Measurements from ENCODE around the gene UNC5B.
"Not testable (repeated sequence)": the region's sequence is repeated elsewhere in the genome, so short reads cannot be mapped to it uniquely, and the experiment has no call there.

The UNC5B gene

DNA sequence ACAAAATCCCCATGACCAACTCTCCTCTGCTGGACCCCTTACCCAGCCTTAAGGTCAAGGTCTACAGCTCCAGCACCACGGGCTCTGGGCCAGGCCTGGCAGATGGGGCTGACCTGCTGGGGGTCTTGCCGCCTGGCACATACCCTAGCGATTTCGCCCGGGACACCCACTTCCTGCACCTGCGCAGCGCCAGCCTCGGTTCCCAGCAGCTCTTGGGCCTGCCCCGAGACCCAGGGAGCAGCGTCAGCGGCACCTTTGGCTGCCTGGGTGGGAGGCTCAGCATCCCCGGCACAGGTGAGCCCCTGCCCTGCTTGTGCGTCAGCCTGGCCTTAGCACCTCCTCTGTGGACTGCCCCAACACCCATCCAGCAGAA is 79.1 kb downstream of the UNC5B start:
- in situ Hi-C loops (cut with MboI; ENCODE audit: low sequenced_read_pairs): no loop called here

DNA sequence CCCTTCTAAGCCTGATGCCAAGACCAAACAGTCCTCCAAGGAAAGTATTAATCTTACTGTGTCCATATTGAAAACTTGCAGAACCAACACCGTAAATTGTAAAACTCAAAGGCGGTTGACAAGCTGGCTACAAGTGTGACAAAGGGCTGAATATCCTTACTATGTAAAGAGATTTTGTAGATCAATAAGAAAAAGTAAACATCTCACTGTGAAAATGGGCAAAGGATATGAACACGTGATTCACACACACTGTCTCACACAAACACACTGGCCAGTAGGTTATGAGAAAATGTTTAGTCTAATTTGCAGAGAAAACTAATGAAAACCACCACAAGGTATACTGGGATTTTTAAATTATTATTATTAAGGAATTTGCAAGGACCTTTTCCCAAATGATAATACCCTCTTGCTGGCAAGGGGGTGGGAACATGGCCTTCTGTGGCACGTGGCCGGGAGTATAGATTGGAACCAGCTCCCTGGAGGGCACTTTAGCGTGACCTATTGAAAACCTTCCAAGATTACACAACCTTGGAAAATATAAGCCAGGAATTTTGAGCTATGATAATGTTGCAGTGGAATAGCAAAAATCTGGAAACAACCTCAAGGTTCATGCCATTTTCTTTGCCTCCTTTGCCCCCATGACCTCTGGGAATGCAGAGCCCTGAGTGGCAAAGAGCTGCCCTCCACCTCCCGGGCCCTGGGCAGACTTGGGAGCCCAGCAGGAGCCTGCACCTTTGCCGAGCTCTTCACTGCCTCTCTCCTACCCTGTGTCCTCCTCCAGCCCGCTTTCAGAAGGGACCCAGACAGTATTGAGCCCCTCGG is 80.5 kb downstream of the UNC5B start:
- in situ Hi-C loops (cut with MboI; ENCODE audit: low sequenced_read_pairs): no loop called here

DNA sequence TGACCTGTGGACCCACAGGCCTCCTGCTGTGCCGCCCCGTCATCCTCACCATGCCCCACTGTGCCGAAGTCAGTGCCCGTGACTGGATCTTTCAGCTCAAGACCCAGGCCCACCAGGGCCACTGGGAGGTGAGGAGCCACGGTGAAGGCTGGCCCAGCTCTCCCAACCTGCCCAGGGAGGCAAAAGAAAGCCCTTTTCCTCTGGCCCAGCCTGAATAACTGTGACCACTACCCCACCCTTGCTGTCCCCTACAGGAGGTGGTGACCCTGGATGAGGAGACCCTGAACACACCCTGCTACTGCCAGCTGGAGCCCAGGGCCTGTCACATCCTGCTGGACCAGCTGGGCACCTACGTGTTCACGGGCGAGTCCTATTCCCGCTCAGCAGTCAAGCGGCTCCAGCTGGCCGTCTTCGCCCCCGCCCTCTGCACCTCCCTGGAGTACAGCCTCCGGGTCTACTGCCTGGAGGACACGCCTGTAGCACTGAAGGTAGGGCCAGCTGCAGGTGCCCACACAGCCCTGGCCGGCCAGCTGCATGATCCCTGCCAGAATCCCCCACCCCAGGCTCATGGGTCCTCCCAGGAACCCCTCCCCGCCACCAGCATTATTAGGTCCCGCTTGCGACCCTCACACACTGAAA is 81.2 kb downstream of the UNC5B start:
- in situ Hi-C loops (cut with MboI; ENCODE audit: low sequenced_read_pairs): no loop called here

DNA sequence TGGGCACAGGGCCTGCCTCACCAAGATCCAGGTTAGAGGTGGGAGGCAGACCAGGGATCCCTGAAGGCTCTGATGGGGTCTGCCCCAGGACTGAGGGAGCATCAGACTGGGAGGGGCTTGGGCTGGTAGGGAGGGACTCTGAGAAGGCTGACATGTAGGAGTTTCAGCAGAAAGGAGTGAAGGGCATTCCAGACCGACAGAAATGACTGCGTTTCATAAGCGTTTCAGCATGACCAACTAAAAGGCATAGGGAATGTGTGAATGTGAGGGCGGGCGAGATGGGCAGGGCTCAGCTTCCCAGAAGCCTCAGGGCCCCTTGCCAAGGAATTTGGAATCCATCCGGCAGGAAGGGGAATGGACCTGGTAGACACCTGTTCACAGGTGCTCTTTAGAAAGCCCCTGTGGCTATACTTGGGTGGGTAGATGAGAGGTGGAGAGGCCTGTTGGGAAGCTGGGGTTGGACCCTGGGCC is 81.8 kb downstream of the UNC5B start:
- in situ Hi-C loops (cut with MboI; ENCODE audit: low sequenced_read_pairs): no loop called here

DNA sequence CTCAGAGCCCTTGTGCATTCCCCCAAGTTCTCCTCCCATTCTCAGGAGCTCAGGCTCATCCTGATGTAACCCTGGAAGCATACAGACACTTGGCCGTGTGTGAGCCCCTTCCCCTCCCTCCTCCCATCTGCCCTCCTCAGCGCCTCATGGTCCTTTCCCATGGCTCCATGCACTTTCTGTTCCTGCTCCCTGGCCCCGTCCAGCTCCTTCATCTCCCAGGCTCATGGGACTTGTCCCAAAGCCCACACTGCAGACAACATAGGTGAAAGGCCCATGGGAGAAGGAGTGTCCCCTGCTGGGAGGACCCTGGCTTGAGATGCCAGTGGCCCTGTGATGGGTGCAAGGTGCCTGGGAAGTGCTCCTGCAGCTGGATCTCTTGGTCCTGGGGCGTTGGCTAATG is 82.5 kb downstream of the UNC5B start:
- in situ Hi-C loops (cut with MboI; ENCODE audit: low sequenced_read_pairs): no loop called here

DNA sequence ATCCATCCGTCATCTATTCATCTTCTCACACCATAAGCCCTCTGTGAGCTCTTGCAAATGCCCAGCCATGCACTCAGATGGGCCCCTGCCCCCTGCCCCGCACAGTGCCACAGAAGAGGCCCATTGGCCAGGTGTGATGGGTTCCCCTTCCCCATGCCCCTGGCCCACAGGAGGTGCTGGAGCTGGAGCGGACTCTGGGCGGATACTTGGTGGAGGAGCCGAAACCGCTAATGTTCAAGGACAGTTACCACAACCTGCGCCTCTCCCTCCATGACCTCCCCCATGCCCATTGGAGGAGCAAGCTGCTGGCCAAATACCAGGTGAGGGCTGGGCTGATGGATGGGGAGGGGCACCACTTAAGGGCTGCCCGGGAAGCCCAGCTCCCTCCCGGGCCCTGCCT is 83.3 kb downstream of the UNC5B start:
- in situ Hi-C loops (cut with MboI; ENCODE audit: low sequenced_read_pairs): no loop called here

DNA sequence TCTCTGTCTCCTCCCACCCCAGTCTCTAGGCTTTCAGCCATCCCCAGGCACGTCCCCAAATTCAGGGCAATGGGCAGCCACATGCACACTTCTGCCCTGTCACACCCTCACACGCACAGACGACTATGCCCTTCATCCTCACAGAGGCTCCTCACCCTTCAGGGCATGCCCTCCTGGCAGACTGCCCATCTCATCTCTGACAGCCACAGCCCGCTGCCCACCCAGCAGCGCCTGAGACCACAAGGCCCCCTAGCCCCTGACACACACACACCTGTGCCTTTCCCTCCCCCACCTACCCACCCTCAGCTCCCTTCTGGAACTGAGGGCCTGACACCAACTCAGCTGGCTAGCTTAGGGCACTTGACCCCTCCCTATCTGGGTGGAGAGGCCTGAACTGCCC is 83.7 kb downstream of the UNC5B start:
- in situ Hi-C loops (cut with MboI; ENCODE audit: low sequenced_read_pairs): no loop called here

DNA sequence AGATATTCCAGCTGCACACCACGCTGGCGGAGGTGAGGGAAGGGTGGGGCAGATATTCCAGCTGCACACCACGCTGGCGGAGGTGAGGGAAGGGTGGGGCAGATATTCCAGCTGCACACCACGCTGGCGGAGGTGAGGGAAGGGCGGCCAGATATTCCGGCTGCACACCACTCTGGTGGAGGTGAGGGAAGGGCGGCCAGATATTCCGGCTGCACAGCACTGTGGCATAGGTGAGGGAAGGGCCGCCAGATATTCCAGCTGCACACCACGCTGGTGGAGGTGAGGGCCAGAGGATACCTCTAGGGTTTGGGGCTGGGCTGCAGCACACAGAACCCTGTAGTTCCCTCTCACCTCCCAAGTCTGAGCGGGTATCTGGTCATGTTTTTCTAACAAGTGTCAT is 84.4 kb downstream of the UNC5B start:
- in situ Hi-C loops (cut with MboI; ENCODE audit: low sequenced_read_pairs): not testable (repeated sequence)

DNA sequence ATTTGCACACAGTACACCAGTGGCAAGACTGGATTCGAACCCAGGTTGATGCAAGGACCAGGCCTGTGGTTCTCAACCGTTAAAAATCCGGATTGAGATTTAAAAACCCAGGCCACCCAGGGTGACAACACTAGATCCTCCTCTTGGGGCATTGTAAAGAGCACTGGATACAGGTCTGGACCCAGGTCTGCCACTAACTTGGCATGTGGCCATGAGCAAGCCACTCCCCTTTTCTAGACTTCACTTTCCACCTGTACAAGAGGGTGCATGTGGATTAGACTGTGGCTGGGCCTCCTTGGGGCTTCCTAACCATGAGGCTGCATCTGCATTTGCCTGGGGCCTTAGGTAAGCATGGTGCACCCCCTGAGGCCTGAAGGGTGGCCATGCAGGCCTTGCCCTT is 85.0 kb downstream of the UNC5B start:
- in situ Hi-C loops (cut with MboI; ENCODE audit: low sequenced_read_pairs): no loop called here

DNA sequence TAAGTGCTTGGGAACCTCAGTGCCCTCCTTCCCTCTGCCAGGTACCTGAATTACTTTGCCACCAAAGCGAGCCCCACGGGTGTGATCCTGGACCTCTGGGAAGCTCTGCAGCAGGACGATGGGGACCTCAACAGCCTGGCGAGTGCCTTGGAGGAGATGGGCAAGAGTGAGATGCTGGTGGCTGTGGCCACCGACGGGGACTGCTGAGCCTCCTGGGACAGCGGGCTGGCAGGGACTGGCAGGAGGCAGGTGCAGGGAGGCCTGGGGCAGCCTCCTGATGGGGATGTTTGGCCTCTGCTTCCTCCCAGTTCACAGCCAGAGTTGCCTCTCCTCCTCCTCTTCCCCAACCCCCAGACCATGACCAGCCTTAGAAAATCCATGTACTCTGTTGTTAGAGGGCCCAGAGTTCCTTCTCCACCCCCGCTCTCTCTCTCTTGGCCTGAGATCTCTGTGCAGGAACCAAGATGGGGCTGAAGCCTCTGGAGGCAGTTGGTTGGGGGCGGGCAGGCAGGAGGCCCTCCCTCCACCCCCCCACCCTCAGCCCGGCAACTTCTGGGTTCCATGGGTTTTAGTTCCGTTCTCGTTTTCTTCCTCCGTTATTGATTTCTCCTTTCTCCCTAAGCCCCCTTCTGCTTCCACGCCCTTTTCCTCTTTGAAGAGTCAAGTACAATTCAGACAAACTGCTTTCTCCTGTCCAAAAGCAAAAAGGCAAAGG is 86.9 kb downstream of the UNC5B start:
- in situ Hi-C loops (cut with MboI; ENCODE audit: low sequenced_read_pairs): no loop called here

DNA sequence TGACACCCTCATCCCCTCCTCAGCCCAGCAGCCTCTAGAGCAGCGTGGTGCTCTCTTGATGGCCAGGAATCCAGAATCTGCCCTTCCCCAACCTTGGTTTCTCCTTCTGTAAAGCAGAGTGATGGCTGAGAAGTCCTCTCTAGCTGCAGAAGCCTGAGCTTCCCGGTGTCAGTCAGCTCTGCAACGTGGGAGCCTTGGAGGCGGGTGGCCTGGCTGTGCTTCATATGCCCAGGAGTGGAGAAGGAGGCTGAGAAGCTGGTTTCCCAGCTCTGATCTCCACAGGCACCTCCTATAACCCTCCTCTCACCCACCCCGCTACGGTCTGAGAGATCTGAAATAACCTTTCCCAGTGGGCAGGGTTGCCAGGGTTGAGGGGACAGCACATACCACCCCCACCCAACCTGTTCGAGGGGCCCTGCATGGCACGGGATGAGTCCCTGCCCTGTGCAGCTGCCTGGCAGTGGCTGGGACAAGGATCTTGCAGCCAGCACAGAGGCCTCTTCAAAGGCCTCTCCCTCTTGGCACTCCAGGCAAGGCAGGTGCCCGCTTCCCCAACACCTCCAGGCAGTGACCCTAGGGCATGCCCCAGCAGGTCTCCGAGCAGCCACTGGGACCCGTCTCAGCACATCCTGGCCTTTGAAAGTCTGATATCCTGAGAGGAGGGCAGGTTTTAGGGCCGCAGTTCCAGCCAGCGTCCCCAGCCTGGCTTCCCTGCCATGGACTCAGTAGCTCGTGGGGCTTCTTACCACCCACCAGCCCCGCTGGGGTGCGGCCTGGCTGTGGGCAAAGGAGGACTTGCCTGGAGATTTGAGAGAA is 88.4 kb downstream of the UNC5B start:
- in situ Hi-C loops (cut with MboI; ENCODE audit: low sequenced_read_pairs): loop anchor here (25.0 kb wide), 1 partner anchor 262 kb away; no protein-coding TSS in a partner anchor

DNA sequence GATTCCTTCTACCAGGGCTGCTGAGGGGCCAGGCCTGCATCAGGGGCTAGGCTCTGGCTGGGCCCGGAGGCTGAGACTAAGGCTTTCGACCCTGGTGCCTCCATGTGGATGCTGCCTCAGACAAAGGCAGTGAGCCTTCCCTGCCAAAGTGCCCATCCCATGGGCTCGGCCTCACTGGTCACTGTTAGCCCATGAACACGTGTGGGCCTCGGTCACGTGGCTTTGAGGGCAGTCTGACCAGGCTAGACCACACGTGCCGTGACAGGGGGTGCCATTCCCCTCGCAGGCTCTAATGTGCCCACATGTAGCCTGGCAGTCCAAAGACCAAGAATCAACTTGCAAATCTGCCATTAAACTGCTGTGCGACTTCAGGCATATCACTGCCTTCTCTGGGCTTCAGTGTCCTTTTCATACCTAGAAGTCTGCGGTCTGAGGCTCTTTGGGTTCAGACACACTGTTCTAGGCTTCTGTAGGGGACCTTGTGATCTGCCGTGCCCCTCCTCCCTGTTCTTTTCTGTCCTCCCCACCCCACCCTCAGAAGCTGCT is 89.1 kb downstream of the UNC5B start:
- in situ Hi-C loops (cut with MboI; ENCODE audit: low sequenced_read_pairs): loop anchor here (25.0 kb wide), 1 partner anchor 261 kb away; no protein-coding TSS in a partner anchor

DNA sequence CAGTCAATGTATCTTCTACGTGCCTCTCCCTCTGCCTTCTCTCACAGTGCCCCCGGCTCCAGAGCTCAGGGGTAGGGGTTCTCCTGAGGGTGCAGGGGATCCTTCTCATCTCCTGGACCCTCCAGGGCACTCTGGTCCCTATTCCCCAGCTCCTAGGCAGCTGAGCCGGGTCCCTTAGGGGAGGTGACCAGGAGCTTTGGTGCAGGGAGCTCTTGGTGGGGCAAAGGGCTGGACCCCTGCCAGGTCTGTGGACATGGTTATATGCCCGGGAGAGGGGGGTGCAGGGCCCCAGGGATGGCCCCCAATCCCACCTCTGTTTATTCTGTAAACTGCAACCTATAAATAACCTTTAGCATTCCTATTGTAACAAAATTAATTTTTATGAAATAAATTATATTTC is 90.1 kb downstream of the UNC5B start:
- in situ Hi-C loops (cut with MboI; ENCODE audit: low sequenced_read_pairs): loop anchor here (25.0 kb wide), 1 partner anchor 260 kb away; no protein-coding TSS in a partner anchor

DNA sequence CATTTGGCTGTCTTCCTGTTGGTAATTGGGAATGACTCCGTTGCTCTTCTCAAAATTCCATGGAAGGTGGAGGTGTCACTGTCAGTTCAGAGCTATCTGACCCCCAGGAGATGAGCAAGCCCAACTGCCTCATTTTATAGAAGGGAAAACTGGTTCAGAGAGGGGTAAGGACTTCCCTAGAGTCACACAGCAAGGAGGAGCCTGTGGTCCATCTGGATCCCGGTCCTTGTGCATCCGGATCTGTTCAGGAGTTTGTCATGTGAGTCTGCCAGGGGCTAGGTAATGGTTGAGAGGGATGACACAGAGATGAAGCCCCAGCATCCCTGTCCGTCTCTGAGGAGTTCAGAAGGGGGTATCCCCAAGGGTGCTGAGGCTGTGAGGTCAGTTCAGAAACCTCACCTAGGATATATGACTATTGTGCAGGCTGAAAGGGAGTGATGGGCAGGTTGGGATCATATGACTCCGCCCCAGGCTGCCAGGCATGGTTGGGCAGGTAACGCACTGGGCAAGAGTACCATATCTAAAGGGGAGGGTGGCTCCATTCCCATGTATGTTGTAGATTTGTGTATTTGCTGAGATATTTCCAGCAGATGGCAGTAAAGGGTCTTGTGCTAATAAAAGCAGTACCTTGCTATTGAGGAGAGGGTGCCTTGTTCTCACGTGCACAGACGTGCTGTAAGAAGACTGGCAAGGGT is 90.7 kb downstream of the UNC5B start:
- in situ Hi-C loops (cut with MboI; ENCODE audit: low sequenced_read_pairs): loop anchor here (25.0 kb wide), 1 partner anchor 259 kb away; no protein-coding TSS in a partner anchor

DNA sequence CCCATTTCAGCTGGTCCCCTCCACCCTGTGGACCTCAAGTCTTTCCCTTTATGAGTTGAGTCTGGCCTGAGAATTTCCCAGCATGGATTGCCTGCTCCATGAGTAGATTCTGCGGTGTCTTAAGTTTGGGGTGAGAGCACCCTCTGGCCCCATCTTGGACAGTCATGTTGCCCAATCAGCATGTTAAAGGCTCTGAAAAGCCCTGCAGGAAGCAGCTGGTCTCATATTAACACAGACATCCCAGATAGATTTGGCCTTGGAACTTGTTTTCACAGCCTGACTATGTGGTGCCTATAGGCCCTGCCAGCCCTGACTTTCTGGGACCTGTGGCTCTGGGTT is 91.2 kb downstream of the UNC5B start:
- in situ Hi-C loops (cut with MboI; ENCODE audit: low sequenced_read_pairs): loop anchor here (25.0 kb wide), 1 partner anchor 259 kb away; no protein-coding TSS in a partner anchor

DNA sequence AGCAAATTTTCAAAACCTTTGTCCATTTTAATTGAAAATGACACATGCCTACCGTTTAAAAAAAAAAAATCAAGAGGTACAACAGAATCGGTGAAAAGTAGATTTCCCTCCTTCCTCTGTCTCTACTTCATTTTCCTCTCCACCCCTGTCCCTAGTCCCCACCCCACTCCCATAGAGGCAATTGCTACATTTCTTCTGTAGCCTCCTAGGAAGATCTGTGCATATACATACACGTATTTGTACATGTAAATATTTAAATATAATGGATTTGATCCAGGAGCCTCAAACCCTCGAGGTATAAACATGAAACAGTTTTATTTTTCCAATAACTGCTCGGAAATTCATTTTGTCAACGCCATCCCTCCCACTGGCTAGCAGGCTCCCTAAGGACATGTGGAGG is 92.5 kb downstream of the UNC5B start:
- in situ Hi-C loops (cut with MboI; ENCODE audit: low sequenced_read_pairs): loop anchor here (25.0 kb wide), 1 partner anchor 257 kb away; no protein-coding TSS in a partner anchor

DNA sequence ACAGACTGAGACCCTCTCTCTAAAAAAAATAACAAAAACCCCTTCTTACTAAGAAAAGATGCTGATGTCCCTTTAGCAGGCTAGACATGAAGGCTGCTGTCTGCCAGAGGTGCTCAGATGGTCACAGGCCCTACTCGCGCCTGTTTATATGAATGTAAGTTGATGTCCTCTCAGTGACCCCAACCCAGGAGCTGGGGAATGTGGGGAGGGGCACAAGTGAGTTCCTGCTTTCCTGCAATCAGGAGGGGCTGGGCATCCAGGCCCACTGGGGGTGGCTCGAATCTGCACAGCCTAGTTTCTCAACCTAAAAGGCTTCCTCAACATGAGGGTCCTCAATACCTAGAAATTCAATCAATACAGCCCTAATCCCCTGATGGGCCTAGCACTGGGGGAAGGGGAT is 94.6 kb downstream of the UNC5B start:
- in situ Hi-C loops (cut with MboI; ENCODE audit: low sequenced_read_pairs): loop anchor here (25.0 kb wide), 1 partner anchor 255 kb away; no protein-coding TSS in a partner anchor

DNA sequence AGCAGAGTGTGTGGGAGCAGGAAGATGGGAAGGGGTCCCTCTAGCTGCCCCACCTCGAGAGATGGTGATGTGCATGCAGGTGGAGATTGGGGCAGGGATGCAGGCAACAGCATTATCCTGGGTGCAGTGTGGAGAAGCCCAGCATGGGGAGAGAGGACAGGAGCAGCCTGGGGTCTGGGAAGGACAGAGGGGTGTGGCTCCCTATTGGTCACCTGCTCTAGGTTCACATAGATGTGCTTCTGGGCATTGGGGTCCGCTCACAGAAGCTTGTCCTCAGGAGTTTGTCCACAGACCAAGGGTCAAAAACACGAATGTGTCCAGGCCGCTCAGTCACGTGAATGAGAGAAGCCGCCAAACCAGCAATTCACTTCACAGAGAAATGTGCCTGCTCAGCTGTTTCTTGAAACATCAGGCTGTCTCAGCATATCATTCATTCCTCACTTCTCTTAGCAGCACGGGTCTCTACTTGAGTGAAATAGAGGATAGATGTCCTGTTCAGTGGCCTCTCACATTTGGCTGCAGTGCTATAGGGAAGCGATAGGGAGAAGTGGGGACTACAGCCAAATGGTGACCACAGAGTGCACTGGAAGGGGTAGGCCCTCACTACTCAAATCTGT is 95.2 kb downstream of the UNC5B start:
- in situ Hi-C loops (cut with MboI; ENCODE audit: low sequenced_read_pairs): loop anchor here (25.0 kb wide), 1 partner anchor 255 kb away; no protein-coding TSS in a partner anchor

DNA sequence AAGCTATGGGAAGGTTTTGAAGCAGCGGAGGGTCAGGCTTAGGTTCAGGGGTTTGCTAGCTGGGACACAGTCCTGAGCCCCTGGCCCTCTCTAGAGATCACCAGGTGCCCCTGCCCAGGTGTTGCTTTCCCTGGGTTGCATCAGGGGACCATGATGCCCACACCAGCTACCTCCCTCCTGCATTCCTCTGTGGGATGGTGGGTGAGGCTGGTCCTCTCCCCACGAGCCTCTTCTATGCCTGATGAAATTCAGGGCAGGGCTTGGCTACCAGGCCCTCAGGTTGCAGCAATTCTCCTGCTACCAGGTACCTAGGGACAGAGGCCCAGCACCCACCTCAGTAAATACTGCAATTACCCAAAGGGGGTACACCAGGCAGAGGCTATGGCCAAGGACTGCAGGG is 95.9 kb downstream of the UNC5B start:
- in situ Hi-C loops (cut with MboI; ENCODE audit: low sequenced_read_pairs): loop anchor here (25.0 kb wide), 1 partner anchor 254 kb away; no protein-coding TSS in a partner anchor
